LNCAP (cell line): Measurements from ENCODE around the gene MIEN1.

Experiments
- CTCF ChIP-seq: fragments of 450-650 bp; IDR thresholded peaks from 2 replicates; pipeline ENCODE4 v1.5.1; 2017; ENCODE audit warnings: mild to moderate bottlenecking

MIEN1 gene

DNA sequence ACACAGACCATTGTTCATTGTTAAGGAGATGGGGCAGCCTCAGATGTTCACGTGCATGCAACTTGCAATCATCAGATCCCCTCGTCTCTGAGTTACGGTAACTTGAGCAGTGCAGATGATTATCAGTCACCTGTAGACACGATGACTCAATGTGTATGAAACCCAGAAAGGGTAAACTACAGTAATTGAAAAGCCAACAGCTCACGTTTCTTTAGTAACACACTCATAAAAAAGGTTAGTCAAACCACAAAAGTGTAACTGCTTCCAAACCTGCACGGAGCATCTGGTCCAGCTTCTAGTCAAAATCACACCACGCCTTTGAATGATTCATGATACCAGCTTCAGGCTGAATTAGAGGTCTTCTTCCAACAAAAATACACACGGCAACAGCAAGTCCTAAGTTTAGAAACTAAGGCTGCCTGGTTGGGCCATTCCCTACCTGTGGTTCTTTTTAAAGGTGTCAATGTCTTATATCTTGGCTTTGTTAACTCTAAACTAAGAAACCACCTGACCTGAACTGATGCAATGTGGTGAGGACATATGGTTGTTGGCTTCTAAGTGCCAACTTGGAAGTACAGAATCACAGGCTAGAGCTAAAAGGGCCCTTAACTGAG lies 39.7 kb upstream of the MIEN1 start:
- no peak for TF ChIP-seq CTCF

GRCh38 chr17:39767147-39767546 lies 36.8 kb upstream of the MIEN1 start:
- no peak for TF ChIP-seq CTCF

DNA sequence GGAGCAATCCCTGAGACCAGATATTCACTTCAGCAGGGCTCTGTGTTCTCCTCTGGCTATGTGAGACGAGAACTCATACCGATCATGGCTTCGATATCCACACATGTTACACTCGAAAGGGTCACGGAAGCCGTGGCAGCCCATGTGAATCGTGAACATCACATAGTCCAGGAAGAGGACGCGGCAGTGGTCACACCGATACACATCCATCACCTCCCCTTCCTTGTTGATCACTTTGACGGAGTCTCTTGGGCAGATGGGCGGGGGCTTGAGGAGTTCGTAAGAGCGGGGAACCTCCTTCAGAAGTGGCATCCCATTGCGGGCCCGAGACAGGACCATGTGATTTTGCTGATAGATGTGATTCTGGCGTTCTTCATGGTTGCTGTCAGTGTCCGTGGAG lies 35.4 kb upstream of the MIEN1 start:
- no peak for TF ChIP-seq CTCF

GRCh38 chr17:39765175-39765574 lies 34.8 kb upstream of the MIEN1 start:
- TF ChIP-seq CTCF, result no peak

DNA sequence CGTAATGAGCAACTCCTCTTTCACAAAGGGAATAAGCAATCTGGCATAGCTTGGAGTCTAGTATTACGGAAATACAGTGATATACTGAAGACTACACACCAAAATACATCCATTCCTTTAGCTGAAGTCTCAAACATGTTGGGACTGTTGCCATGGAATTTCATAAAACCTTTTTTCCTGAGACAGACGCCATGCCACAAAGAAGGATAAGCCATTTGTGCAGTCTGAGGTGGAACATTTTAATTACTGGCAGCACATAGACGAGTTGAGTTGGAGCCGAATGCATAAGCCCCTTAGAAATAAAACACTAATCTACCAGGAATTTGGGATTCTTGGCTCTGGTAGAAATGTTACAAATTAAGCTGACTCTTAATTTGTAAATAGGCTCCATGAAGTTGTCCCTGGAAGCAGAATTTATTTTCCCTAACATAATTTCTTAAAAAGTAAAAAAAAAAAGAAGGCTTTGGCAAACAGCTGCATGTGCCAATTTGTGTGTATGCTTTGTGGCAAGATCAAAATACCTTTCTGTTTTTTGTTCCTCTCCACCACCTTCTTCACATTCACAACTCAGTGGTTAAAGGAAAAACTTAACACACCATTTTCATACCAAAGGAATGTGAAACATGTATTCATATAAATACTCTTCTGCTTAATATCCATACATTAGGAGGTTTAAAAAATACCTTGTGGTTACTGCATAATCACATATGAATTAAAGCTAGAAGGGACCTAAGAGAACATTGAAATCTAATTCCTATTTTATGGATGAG lies 32.9 kb upstream of the MIEN1 start:
- no peak for TF ChIP-seq CTCF

DNA sequence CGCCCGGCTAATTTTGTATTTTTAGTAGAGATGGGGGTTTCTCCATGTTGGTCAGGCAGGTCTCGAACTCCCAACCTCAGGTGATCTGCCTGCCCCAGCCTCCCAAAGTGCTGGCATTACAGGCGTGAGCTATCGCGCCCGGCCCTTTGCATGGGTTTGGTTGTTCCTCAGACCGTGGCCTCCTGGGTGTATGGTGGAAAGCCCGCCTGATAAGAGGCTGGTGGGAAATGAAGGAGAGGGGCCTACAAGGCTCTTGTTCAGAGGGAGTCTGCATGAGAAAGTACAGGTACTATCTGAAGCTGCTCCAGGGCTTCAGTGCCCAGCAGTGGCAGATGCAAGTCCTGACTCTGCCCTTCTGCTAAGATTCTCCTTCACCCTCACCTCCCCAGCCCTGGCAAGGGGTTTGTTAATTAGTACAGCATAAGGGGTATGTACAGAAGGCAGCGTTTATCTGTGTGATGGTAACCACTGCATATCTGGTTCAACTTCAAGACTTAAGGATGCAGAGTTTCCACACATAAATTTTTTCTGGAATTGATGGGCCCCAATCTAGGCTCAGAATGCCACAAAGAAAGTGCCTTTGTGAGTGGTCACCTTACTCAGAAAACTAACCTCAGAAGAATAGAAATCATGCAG lies 31.6 kb upstream of the MIEN1 start:
- no peak for TF ChIP-seq CTCF

DNA sequence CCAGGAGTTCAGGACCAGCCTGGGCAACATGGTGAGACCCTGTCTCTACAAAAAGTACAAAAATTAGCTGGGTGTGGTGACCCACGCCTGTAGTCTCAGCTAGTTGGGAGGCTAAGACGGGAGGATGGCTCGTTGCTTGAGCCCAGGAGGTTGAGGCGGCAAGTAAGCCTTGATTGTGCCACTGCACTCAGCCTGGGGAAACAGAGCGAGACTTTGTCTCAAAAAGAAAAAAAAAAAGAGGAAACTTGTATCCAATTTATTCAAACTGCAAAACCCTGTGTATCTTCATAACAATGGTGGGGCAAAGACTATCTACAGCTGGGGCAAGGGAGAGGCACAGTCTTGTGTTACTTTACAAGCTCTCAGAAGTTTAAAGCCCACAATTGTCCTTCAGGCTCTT lies 28.9 kb upstream of the MIEN1 start:
- TF ChIP-seq CTCF, result no peak
